ENCODE measurements around the gene TAF1B.

DNA sequence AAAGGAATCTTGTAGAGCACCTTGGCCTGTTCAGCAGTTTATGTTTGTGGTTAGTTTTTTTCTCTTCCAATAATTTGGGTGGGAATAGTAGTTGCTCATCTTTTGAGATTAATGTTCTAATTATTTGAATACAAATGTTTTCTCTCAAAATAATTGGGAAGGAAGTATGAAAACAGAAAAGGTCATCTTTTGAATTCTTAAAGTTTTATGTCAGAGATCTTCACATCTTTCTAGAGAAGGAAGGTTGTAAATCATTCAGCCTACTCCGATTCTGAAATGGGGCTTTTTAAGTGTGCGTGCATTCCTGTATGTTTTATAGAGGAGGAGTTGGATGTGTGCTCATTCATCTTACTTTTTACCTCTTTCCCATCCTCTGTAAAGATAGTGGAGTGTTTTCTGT lies 137.2 kb downstream of the TAF1B start:
- TF ChIP-seq, protein P1, sequence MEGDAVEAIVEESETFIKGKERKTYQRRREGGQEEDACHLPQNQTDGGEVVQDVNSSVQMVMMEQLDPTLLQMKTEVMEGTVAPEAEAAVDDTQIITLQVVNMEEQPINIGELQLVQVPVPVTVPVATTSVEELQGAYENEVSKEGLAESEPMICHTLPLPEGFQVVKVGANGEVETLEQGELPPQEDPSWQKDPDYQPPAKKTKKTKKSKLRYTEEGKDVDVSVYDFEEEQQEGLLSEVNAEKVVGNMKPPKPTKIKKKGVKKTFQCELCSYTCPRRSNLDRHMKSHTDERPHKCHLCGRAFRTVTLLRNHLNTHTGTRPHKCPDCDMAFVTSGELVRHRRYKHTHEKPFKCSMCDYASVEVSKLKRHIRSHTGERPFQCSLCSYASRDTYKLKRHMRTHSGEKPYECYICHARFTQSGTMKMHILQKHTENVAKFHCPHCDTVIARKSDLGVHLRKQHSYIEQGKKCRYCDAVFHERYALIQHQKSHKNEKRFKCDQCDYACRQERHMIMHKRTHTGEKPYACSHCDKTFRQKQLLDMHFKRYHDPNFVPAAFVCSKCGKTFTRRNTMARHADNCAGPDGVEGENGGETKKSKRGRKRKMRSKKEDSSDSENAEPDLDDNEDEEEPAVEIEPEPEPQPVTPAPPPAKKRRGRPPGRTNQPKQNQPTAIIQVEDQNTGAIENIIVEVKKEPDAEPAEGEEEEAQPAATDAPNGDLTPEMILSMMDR (IDR thresholded peaks at IDR 0.05) = no peak
- TF ChIP-seq EP300 (IDR thresholded peaks at IDR 0.05) = no peak
